WTC11 (cell line): ENCODE data around the gene PPIC.

Source experiments
- CREB1 ChIP-seq: sonication (generic); formaldehyde crosslinking; IDR thresholded peaks from 2 replicates; pipeline ENCODE4 v1.8.0; 2023; ENCODE audit warnings: mild to moderate bottlenecking, missing genetic modification reagents
- CTCF ChIP-seq: fragments of 200-600 bp; IDR thresholded peaks from 2 replicates; pipeline ENCODE4 v1.8.0; 2022; ENCODE audit warnings: antibody characterized with exemption
- ELF4 ChIP-seq: sonication (generic); formaldehyde crosslinking; IDR thresholded peaks from 2 replicates; pipeline ENCODE4 v1.8.1; 2022; ENCODE audit warnings: low read depth, mild to moderate bottlenecking, moderate library complexity, missing genetic modification reagents
- ETV6 ChIP-seq: sonication (generic); formaldehyde crosslinking; IDR thresholded peaks from 2 replicates; pipeline ENCODE4 v1.8.1; 2022; ENCODE audit warnings: mild to moderate bottlenecking, missing genetic modification reagents
- IRF1 ChIP-seq: sonication (generic); formaldehyde crosslinking; IDR thresholded peaks from 2 replicates; pipeline ENCODE4 v1.8.0; 2023; ENCODE audit warnings: missing genetic modification reagents
- MAX ChIP-seq: sonication (generic); formaldehyde crosslinking; IDR thresholded peaks from 2 replicates; pipeline ENCODE4 v1.8.0; 2022; ENCODE audit warnings: mild to moderate bottlenecking, missing genetic modification reagents
- NFYB ChIP-seq: sonication (generic); formaldehyde crosslinking; conservative IDR thresholded peaks from 2 replicates; pipeline ENCODE4 v1.8.0; 2022; ENCODE audit warnings: low read depth, missing genetic modification reagents
- RELA ChIP-seq: sonication (generic); formaldehyde crosslinking; IDR thresholded peaks from 2 replicates; pipeline ENCODE4 v1.8.1; 2022; ENCODE audit warnings: missing genetic modification reagents, mild to moderate bottlenecking, borderline replicate concordance
- ZBTB43 ChIP-seq: sonication (generic); formaldehyde crosslinking; IDR thresholded peaks from 2 replicates; pipeline ENCODE4 v1.8.1; 2023; ENCODE audit warnings: mild to moderate bottlenecking, missing genetic modification reagents
- ZNF232 ChIP-seq: sonication (generic); formaldehyde crosslinking; IDR thresholded peaks from 2 replicates; pipeline ENCODE4 v1.8.0; 2022; ENCODE audit warnings: mild to moderate bottlenecking, missing genetic modification reagents
- TF ChIP-seq, protein P1 (sequence below): sonication (generic); formaldehyde crosslinking; IDR thresholded peaks from 2 replicates; pipeline ENCODE4 v1.8.0; 2022; ENCODE audit warnings: mild to moderate bottlenecking, missing genetic modification reagents
- TF ChIP-seq, protein P2 (sequence below): fragments of 250-450 bp; sonication (Bioruptor Pico); IDR thresholded peaks from 2 replicates; pipeline ENCODE4 v2.1.2; 2022; ENCODE audit warnings: mild to moderate bottlenecking, moderate library complexity

- TF ChIP-seq, protein P1, sequence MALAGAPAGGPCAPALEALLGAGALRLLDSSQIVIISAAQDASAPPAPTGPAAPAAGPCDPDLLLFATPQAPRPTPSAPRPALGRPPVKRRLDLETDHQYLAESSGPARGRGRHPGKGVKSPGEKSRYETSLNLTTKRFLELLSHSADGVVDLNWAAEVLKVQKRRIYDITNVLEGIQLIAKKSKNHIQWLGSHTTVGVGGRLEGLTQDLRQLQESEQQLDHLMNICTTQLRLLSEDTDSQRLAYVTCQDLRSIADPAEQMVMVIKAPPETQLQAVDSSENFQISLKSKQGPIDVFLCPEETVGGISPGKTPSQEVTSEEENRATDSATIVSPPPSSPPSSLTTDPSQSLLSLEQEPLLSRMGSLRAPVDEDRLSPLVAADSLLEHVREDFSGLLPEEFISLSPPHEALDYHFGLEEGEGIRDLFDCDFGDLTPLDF (CRISPR knock-in tag): no peak
- no peak for TF ChIP-seq CREB1 (CRISPR knock-in tag)
- no peak for TF ChIP-seq CTCF
- no peak for TF ChIP-seq NFYB
- no peak for TF ChIP-seq IRF1 (CRISPR knock-in tag)
- no peak for TF ChIP-seq ZBTB43
- TF ChIP-seq ELF4 (CRISPR knock-in tag): no peak
- TF ChIP-seq ZNF232 (CRISPR knock-in tag): no peak
- no peak for TF ChIP-seq ETV6 (CRISPR knock-in tag)
- TF ChIP-seq RELA (CRISPR knock-in tag): no peak
- no peak for TF ChIP-seq MAX
- TF ChIP-seq, protein P2, sequence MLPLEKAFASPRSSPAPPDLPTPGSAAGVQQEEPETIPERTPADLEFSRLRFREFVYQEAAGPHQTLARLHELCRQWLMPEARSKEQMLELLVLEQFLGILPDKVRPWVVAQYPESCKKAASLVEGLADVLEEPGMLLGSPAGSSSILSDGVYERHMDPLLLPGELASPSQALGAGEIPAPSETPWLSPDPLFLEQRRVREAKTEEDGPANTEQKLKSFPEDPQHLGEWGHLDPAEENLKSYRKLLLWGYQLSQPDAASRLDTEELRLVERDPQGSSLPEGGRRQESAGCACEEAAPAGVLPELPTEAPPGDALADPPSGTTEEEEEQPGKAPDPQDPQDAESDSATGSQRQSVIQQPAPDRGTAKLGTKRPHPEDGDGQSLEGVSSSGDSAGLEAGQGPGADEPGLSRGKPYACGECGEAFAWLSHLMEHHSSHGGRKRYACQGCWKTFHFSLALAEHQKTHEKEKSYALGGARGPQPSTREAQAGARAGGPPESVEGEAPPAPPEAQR: no peak
These were observed 29.3 kb downstream of the PPIC start for GRCh38 chr5:123007182-123007581.
